A673 (cell line): ENCODE results near the gene B3GNT2. TPM values are rescaled to one million over a fixed set of nuclear protein-coding genes. Genes with fewer than 3 reads are reported as not detected.

ENCODE experiments used
- BruUV-seq: library from RNA; stranded (reverse); fragments of 400-500 nt; replicated peaks from 2 replicates; lab custom pipeline; 2021; lab: Mats Ljungman, UMichigan
- CTCF ChIA-PET: fragments of 300-600 bp; sonication (Branson Sonifier 250); formaldehyde crosslinking; loops from one replicate; lab custom pipeline; 2022; ENCODE audit warnings: antibody characterized with exemption; lab: Charles Lee
- POLR2A ChIA-PET: fragments of 300-600 bp; sonication (Branson Sonifier 250); formaldehyde crosslinking; loops from one replicate; lab custom pipeline; 2022; ENCODE audit warnings: antibody characterized with exemption; ENCODE audit not compliant: low non-redundant PET; lab: Charles Lee
- DNase-seq: peaks from one replicate; pipeline ENCODE4 v3.0.0-alpha.2; 2015; ENCODE audit warnings: low spot score
- H3K27ac ChIP-seq: fragments of 200-600 bp; sonication (generic); 2 replicates; pipeline ENCODE4 v1.5.1; 2016; ENCODE audit warnings: mixed run types, low read depth, mild to moderate bottlenecking, mixed read lengths, antibody characterized with exemption, low read length; ENCODE audit not compliant: poor library complexity, severe bottlenecking
- H3K27me3 ChIP-seq: fragments of 200-600 bp; sonication (generic); replicated peaks from 2 replicates; pipeline ENCODE4 v1.6.1; 2017; ENCODE audit warnings: mixed run types, low read depth, mild to moderate bottlenecking, mixed read lengths, antibody characterized with exemption, low read length; ENCODE audit not compliant: insufficient read depth, poor library complexity
- H3K36me3 ChIP-seq: fragments of 200-600 bp; sonication (generic); 2 replicates; pipeline ENCODE4 v1.6.1; 2016; ENCODE audit warnings: mixed run types, mild to moderate bottlenecking, mixed read lengths, antibody characterized with exemption, low read length; ENCODE audit not compliant: insufficient read depth, poor library complexity, severe bottlenecking
- H3K4me1 ChIP-seq: fragments of 200-600 bp; sonication (generic); 2 replicates; pipeline ENCODE4 v1.6.1; 2017; ENCODE audit warnings: mixed run types, mild to moderate bottlenecking, mixed read lengths, antibody characterized with exemption, low read length; ENCODE audit not compliant: insufficient read depth, poor library complexity, severe bottlenecking
- H3K4me3 ChIP-seq: fragments of 200-600 bp; sonication (generic); 2 replicates; pipeline ENCODE4 v1.5.1; 2016; ENCODE audit warnings: low read depth, mixed run types, mild to moderate bottlenecking, mixed read lengths, low read length; ENCODE audit not compliant: poor library complexity, severe bottlenecking
- H3K9me3 ChIP-seq: fragments of 200-600 bp; sonication (generic); 2 replicates; pipeline ENCODE4 v1.6.1; 2016; ENCODE audit warnings: mixed run types, low read depth, mild to moderate bottlenecking, mixed read lengths, antibody characterized with exemption, low read length; ENCODE audit not compliant: poor library complexity, severe bottlenecking
- CTCF ChIP-seq: fragments of 300-800, 200-600 bp; sonication (generic); conservative IDR thresholded peaks from 2 replicates; pipeline ENCODE4 v1.5.1; 2017; ENCODE audit warnings: low read depth, mild to moderate bottlenecking, antibody characterized with exemption, low read length, moderate library complexity, mixed read lengths
- EZH2 ChIP-seq: fragments of 200-600 bp; sonication (generic); IDR thresholded peaks from 2 replicates; pipeline ENCODE4 v1.6.1; 2017; ENCODE audit warnings: borderline replicate concordance, low read depth, mild to moderate bottlenecking, mixed read lengths, antibody characterized with exemption, low read length; ENCODE audit not compliant: poor library complexity, severe bottlenecking
- intact Hi-C: fragments of 100-400 bp; cut with micrococcal nuclease; formaldehyde crosslinking; loops from one replicate; pipeline ENCODE4 v1.10.0; 2022; ENCODE audit not compliant: unreplicated experiment
- total RNA-seq: library from RNA; stranded (reverse); gene quantifications from 2 replicates; pipeline ENCODE4 v1.2.3, GENCODE V29; 2021

The B3GNT2 gene
- total RNA-seq, 1 experiment from 2014 or later, result 6.5 TPM

GRCh38 chr2:62199392-62200125 lies 3.6 kb downstream of the B3GNT2 start:
- DNase-seq, result no peak
- Histone ChIP-seq H3K9me3 (no peaks in the 10 kb centered on the region), H3K27ac (no peak overlapping the region), H3K27me3 (no peaks in the 10 kb centered on the region), H3K4me3 (no peak overlapping the region), H3K36me3 (no peaks in the 10 kb centered on the region), H3K4me1 (peaks cover 9% of the 10 kb centered on the region)
- intact Hi-C loops, result loop anchor here (10.0 kb wide), 1 partner anchor 215 kb away; no protein-coding TSS in a partner anchor
- no TSS peak for BruUV-seq
- ChIA-PET CTCF (no interaction called here), POLR2A (no interaction called here)
- TF ChIP-seq CTCF (no peak), EZH2 (no peak)

GRCh38 chr2:62200291-62200841 lies 4.5 kb downstream of the B3GNT2 start:
- H3K27me3 ChIP-seq, result no peaks in the 10 kb centered on the region
- TF ChIP-seq CTCF, result no peak
- TF ChIP-seq EZH2, result no peak
- H3K9me3 ChIP-seq, result no peaks in the 10 kb centered on the region
- no peak overlapping the region for H3K27ac ChIP-seq
- H3K36me3 ChIP-seq, result no peaks in the 10 kb centered on the region
- ChIA-PET CTCF (no interaction called here), POLR2A (no interaction called here)
- no peak for DNase-seq
- peaks cover 9% of the 10 kb centered on the region for H3K4me1 ChIP-seq
- no TSS peak for BruUV-seq
- no peak overlapping the region for H3K4me3 ChIP-seq
- intact Hi-C loops, result no loop called here

GRCh38 chr2:62200868-62201267 lies 5.0 kb downstream of the B3GNT2 start:
- H3K9me3 ChIP-seq, result no peaks in the 10 kb centered on the region
- ChIA-PET CTCF (no interaction called here), POLR2A (no interaction called here)
- DNase-seq, result no peak
- no peak overlapping the region for H3K27ac ChIP-seq
- no peaks in the 10 kb centered on the region for H3K27me3 ChIP-seq
- TF ChIP-seq CTCF (no peak), EZH2 (no peak)
- peaks cover 9% of the 10 kb centered on the region for H3K4me1 ChIP-seq
- H3K36me3 ChIP-seq, result no peaks in the 10 kb centered on the region
- BruUV-seq, result no TSS peak
- intact Hi-C loops, result no loop called here
- H3K4me3 ChIP-seq, result no peak overlapping the region
